Activated effector memory CD4-positive, alpha-beta T cell treated with Interleukin-2 at 50 U/mL for 16 hours (primary cell): ENCODE results near the gene PI4KB.
"Not testable (repeated sequence)": the region's sequence is repeated elsewhere in the genome, so short reads cannot be mapped to it uniquely, and the experiment has no call there.

Experiments
- DNase-seq: peaks from one replicate; pipeline ENCODE4 v3.0.0-alpha.2; 2020

Gene PI4KB

GRCh38 chr1:151275341-151275740, 51.9 kb downstream of the PI4KB start:
- DNase-seq = not testable (repeated sequence)

DNA sequence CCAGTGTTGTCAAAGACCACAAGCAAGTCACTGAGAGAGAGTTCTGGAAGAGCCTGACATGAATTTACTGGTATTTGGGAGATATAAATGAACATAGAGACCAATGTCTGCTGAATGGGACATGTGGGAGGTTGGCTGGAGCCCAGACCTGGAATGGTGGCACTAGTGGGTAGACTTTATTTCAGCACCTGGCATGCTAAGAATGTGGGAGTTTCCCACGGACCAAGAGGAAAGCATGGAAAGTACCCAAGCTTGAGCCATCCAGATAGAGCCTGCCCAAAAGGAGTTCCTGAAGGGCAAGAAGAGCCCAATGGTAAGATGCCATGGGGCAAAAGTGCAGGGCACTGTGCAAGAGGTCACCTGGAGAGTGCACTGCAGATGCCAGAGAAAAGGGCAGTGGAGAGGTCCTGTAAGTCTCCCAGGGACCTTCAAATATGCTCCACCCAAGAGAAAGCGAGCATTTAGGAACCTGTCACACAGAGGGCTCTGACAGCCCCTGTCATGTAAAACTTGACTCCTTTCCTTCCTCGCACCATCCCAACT, 53.2 kb downstream of the PI4KB start:
- no peak for DNase-seq

DNA sequence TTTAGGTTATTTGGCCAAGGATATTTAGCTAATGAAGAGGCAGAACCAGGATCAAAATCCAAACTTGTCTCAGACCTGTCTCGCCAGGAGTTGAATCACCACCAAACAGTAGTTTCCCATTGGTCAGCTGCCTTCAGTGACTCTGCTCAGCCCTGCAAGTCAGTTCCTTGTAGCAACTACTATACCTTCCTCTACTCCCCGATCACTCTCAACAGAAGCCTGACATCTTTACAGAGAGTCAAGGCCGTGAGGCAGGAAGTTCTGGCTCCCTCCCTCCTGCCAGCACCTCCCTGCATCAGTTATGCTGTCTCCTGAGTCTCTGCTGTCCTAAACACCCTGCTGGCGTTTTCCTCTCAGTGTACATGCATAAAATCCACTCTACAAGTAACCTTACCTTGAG, 59.5 kb downstream of the PI4KB start:
- no peak for DNase-seq

DNA sequence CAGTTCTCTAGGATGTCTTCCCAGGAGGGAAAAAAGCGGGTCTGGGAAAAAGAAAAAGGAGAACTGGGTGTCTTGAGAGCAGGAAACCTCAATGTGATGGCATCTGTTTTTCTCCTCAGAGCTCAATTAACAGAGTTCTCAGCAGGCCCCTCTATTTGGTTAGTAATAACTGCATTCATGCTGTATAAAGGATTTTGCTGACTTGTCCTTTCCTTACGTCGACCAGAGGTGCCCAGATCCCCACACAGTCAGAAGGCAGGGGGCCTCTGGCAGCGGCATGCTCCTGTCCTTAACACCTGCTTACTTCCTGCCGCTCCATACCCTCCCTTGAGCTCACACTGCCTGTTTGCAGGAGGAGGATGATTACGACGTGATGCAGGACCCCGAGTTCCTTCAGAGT, 60.4 kb downstream of the PI4KB start:
- DNase-seq = no peak

DNA sequence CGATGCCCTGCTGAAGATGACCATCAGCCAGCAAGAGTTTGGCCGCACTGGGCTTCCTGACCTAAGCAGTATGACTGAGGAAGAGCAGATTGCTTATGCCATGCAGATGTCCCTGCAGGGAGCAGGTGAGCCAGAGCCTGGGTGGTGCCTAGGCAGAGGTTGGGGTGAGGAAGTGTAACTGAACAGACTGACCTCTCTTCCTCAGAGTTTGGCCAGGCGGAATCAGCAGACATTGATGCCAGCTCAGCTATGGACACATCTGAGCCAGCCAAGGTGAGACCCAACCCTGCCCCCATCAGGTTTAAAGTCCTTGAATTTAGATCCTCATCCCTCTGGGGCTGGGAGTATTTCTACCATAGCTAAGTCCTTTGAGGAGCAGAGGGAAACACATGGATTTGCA, 60.9 kb downstream of the PI4KB start:
- DNase-seq = no peak

DNA sequence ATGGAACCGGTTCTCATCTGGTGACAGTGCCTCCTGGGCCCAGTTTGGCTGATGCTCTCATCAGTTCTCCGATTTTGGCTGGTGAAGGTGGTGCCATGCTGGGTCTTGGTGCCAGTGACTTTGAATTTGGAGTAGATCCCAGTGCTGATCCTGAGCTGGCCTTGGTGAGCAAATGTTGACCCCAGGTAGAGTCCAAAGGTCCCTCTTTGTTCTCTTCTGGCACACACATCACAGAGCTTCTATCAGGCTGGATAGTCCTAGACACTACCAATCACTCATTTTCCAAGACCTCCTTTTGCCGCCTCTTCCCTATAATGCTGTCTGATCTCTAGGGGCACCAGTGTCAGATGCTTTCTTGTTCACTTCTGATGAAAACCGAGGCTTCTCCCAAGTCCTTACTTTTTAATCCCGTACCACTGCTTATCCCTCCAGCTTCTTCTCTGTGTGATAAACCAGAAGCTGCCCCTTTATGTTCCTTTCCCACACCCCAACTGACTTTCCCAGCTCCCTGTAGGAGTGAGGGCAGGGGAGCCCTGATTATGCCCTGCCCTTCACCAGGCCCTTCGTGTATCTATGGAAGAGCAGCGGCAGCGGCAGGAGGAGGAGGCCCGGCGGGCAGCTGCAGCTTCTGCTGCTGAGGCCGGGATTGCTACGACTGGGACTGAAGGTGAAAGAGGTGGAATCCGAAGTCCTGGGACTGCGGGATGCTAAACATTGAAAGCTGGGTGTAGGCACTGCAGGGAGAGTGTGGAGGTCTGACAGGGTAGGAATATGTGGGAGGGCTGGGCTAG, 61.6 kb downstream of the PI4KB start:
- DNase-seq = no peak

DNA sequence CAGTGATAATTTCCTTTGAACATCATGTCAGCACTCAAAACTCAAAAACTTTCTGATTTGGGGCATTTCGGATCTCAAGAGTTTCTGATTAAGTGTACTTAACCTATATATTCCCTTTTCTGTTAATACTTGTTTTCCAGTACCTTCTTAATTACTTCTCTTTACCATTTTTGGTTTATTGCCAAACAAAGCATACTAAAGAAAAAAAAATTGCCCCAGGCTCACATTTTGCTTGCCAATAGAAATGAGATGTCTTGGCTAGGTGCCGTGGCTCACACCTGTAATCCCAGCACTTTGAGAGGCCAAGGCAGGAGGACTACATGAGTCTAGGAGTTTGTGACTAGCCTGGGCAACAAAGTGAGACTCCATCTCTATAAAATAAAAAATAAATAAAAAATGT, 67.9 kb downstream of the PI4KB start:
- no peak for DNase-seq

- DNase-seq = no peak
Measured at GRCh38 chr1:151255381-151255780, 71.8 kb downstream of the PI4KB start.

DNA sequence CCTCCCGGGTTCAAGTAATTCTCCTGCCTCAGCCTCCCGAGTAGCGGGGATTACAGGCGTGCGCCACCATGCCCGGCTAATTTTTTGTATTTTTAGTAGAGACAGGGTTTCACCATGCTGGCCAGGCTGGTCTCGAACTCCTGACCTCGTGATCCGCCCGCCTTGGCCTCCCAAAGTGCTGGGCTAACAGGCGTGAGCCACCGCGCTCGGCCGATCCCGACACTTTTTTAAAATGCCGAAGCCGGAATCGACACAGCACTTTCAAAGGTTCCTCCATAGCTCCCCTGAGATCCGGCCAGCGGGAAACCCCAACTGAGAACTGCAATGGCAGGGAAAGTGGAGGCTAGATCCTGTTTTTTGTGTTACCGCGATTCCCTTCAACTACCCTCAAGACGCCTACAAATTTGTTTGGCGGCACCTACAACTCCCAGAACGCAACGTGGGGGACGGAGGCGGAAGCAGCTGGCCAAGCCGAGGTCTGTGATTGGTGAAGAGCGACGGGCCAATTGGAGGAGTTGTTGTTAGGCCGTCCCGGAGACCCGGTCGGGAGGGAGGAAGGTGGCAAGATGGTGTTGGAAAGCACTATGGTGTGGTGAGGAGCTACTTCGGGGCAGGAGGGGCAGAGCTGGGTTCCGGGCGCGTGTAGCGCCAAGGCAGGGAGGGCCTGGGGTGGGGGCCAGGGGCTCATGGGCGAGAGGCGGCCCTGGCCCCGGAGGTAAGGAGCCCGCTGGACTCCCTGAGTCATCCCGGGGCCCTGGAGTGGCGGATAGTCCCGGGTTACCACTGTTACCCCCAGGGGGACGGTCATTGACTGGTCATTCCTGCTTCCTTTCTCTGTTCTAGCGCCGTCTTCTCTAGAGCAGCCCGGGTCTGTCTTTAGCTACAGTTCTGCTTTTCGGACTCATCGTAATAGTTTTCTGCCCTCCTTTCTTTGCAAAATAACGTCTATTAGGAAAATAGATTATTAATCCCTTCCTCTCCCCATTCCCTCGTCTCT, 72.7 kb downstream of the PI4KB start, which contains the start of gene PSMD4:
TSS of gene PSMD4 (plus strand) at position 518 of the 997 bp plus-strand sequence. CDS start at position 567, 49 bp downstream.
- peak; percentile 90 for DNase-seq

DNA sequence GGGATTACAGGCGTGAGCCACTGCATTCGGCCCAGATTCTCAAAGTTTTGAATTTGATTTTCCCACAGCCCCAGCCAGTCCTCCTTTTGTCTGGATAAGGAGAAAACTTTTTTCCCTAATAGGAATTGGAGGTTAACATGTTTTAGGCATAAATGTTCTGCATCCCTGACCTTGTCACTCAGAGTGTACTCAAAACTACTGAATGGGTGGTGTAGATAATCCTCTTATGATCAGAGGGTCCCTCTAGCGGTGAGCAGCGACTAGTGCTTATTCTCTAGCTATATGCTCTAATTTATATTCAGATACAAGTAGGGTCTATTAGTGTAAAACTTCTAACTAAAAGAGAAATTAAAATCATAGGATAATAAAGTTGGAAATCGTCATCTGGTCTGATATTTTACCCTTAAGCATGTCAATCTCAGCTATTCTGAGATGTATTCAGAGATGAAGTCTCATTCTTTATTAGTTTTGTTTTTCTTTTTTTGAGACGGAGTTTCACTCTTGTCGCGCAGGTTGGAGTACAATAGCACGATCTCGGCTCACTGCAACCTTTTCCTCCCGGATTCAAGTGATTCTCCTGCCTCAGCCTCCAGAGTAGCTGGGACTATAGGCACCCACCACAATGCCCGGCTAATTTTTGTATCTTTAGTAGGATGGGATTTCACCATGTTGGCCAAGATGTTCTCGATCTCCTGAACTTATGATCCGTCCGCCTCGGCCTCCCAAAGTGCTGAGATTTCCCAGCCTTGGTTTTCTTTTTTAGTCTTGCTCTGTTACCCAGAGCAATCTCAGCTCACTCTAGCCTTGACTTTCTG, 75.4 kb downstream of the PI4KB start:
- DNase-seq = peak; percentile 30

- DNase-seq = no peak
Measured at GRCh38 chr1:151246786-151247185, 80.4 kb downstream of the PI4KB start.

- no peak for DNase-seq
Measured at GRCh38 chr1:151243683-151244216, 83.5 kb downstream of the PI4KB start.

DNA sequence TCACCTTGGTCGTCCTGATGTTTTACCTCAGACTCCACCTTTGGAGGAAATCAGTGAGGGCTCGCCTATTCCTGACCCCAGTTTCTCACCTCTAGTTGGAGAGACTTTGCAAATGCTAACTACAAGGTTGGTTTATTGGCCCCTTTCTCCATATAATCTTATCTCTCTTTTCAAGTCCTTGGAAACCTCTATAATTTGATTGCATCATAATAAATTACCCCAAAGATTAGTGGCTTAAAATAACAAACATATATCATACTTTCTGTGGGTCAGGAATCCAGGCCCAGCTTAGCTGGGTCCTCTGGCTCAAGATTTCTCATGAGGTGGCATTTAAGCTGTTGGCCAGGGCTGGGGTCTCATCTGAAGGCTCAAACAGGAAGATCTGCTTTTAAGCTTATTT, 84.8 kb downstream of the PI4KB start:
- no peak for DNase-seq
